GM20000 (cell line): ENCODE measurements around the gene ZFAND2A.
"Not testable (repeated sequence)": the region's sequence is repeated elsewhere in the genome, so short reads cannot be mapped to it uniquely, and the experiment has no call there.

Experiments used
- DNase-seq: peaks from one replicate; pipeline ENCODE4 v3.0.0; 2012; ENCODE audit warnings: low spot score
- CTCF ChIP-seq: IDR thresholded peaks from 2 replicates; pipeline ENCODE4 v1.5.1; 2012; ENCODE audit warnings: mild to moderate bottlenecking, control low read depth; ENCODE audit errors: extremely low read depth, missing control alignments

The ZFAND2A gene

DNA sequence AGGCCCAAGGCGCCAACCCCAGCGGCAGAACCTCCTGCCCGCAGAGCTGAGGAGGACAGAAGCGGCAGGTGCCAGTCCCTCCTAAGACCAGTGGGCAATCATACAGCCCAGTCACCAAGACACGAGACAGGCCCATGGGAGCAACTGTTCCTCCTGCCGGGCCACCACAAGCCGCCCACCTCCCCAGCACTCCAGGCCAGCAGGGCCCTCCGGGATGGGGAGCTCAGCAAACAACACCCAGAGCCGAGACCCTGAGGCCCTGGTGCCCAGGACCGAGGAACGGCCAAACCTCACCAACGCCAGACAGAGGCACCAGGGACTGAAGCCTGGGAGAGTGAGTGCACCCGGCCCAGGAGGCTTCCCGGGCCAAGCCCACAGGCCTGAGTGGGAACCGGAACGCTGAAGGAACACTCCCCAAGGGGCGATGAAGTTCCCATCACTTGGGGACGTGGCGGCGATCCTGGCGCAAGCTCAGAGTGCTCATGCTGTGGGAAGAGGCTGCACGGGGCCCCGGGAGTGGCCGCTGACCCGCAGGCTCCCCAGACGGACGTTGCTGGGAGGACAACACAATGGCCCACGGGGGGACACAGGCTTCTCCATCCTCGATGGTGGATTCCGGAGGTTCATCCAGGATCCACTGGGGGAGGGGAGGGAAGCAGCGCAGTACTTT is 37.0 kb downstream of the ZFAND2A start:
- DNase-seq = no peak
- TF ChIP-seq CTCF = no peak

GRCh38 chr7:1121886-1122831 is 37.8 kb downstream of the ZFAND2A start:
- no peak for DNase-seq
- no peak for TF ChIP-seq CTCF

- no peak for DNase-seq
- no peak for TF ChIP-seq CTCF
Observed at GRCh38 chr7:1121476-1121875, 38.5 kb downstream of the ZFAND2A start.

GRCh38 chr7:1120791-1121190 is 39.2 kb downstream of the ZFAND2A start:
- no peak for DNase-seq
- TF ChIP-seq CTCF = no peak

DNA sequence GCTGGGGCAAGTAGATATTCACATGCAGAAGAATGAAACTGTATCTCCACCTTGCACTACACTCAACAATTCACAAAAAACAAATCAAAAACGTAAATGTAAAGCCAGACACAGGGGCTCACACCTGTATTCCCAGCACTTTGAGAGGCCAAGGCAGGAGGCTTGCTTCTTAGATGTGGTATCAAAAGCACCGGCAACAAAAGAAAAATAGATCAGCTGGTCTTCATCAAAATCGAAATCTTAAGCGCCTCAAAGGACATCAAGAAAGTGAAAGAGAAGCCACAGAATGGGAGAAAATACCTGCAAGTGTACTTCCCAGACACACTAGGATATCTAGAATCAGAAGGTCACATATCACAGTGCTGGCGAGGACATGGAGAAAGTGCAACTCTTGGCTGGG is 40.8 kb downstream of the ZFAND2A start:
- no peak for DNase-seq
- TF ChIP-seq CTCF = no peak

DNA sequence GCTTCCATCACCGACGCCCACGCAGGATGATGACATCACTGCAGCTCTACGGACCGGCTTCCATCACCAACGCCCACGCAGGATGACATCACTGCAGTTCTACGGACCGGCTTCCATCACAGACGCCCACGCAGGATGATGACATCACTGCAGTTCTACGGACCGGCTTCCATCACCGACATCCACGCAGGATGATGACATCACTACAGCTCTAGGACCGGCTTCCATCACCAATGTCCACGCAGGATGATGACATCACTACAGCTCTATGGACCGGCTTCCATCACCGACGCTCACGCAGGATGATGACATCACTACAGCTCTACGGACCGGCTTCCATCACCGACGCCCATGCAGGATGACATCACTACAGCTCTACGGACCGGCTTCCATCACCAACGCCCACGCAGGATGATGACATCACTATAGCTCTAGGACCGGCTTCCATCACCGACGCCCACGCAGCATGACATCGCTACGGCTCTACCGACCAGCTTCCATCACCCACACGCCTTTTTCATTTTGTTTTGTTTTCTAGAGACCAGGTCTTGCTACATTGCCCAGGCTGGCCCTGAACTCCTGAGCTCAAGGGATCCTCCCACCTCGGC is 42.6 kb downstream of the ZFAND2A start:
- no peak for DNase-seq
- TF ChIP-seq CTCF = no peak

DNA sequence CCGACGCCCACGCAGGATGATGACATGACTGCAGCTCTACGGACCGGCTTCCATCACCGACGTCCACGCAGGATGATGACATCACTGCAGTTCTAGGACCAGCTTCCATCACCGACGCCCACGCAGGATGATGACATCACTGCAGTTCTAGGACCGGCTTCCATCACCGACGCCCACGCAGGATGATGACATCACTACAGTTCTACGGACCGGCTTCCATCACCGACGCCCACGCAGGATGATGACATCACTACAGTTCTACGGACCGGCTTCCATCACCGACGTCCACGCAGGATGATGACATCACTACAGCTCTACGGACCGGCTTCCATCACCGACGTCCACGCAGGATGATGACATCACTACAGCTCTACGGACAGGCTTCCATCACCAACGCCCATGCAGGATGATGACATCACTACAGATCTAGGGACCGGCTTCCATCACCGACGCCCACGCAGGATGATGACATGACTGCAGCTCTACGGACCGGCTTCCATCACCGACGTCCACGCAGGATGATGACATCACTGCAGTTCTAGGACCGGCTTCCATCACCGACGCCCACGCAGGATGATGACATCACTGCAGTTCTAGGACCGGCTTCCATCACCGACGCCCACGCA is 43.5 kb downstream of the ZFAND2A start:
- DNase-seq = not testable (repeated sequence)

DNA sequence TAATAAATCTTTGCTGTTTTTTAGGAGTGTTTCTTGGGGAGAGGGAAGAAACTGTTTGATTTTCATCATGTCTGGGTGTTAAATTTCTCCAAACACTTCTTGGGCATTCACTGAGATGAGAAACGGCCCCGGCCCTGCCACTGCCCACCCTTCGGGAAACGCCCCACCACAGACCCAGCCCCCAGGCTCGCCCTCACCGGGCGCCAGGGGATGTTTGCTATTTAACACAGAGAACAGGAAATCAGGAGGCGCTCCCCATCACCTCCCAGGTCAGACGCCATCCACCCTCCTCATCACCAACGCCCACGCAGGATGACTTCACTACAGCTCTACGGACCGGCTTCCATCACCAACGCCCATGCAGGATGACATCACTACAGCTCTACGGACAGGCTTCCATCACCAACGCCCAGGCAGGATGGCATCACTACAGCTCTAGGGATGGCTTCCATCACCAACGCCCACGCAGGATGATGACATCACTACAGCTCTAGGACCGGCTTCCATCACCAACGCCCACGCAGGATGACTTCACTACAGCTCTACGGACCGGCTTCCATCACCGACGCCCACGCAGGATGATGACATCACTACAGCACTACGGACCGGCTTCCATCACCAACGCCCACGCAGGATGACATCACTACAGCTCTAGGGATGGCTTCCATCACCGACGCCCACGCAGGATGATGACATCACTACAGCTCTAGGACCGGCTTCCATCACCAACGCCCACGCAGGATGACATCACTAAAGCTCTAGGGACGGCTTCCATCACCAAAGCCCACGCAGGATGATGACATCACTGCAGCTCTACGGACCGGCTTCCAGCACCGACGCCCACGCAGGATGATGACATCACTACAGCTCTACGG is 44.6 kb downstream of the ZFAND2A start:
- DNase-seq = not testable (repeated sequence)
